ENCODE data around the gene FOXP1.

GRCh38 chr3:71304684-71305083, 278.8 kb downstream of the FOXP1 start:
- TF ChIP-seq TAF1 (IDR thresholded peaks at IDR 0.05; ENCODE audit: borderline replicate concordance, low read depth, low read length), result no peak
- TF ChIP-seq POLR2AphosphoS5 (IDR thresholded peaks at IDR 0.05; ENCODE audit: low read depth, low read length), result no peak
- no peak for TF ChIP-seq POLR2A (IDR thresholded peaks at IDR 0.05; ENCODE audit: low read depth, low read length)

Measured in GM12892 (cell line).